ENCODE measurements around the gene CMPK2. TPM values are rescaled to one million over a fixed set of nuclear protein-coding genes. Genes with fewer than 3 reads are reported as not detected.

CMPK2 gene, protein sequence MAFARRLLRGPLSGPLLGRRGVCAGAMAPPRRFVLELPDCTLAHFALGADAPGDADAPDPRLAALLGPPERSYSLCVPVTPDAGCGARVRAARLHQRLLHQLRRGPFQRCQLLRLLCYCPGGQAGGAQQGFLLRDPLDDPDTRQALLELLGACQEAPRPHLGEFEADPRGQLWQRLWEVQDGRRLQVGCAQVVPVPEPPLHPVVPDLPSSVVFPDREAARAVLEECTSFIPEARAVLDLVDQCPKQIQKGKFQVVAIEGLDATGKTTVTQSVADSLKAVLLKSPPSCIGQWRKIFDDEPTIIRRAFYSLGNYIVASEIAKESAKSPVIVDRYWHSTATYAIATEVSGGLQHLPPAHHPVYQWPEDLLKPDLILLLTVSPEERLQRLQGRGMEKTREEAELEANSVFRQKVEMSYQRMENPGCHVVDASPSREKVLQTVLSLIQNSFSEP
- total RNA-seq: under 0.01 and 2.6 TPM in 2 replicates

DNA sequence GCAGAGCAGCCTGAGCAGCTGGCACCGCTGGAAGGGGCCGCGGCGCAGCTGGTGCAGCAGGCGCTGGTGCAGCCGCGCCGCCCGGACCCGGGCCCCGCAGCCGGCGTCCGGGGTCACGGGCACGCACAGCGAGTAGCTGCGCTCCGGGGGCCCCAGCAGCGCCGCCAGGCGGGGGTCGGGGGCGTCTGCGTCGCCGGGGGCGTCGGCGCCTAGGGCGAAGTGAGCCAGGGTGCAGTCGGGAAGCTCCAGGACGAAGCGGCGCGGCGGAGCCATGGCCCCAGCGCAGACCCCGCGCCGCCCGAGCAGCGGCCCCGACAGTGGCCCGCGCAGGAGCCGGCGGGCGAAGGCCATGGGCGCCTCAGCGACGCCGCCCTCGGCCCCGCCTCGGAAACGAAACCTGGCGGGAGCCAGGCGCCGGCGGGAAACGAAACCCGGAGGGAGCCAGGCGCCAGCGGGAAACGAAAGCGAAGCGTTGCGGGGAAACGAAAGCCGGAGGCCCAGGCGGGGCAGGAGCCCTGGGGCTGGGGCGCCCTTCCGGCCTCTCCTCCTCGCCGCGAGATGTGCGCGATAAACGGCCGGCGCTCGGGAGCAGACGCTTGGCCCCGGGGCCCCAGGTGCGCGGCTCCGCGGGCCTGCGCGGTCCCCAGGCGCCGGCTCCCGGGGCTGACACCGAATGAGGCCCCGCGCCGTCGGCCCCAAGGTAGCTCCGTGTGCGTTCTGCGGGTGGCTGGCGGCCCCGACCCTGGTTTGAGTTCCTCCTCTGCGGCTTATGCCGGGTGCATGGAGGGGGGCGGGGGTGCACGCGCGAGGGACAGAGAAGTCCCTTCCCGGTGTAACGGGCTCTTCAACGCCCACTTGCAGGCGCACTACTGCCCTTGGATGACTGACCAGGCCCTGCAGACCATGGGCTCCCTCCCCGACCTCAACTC lies at the start of gene CMPK2:
TSS of gene CMPK2 (minus strand) at position 562 of the 929 bp plus-strand sequence. CDS start at position 351, 211 bp downstream.

DNA sequence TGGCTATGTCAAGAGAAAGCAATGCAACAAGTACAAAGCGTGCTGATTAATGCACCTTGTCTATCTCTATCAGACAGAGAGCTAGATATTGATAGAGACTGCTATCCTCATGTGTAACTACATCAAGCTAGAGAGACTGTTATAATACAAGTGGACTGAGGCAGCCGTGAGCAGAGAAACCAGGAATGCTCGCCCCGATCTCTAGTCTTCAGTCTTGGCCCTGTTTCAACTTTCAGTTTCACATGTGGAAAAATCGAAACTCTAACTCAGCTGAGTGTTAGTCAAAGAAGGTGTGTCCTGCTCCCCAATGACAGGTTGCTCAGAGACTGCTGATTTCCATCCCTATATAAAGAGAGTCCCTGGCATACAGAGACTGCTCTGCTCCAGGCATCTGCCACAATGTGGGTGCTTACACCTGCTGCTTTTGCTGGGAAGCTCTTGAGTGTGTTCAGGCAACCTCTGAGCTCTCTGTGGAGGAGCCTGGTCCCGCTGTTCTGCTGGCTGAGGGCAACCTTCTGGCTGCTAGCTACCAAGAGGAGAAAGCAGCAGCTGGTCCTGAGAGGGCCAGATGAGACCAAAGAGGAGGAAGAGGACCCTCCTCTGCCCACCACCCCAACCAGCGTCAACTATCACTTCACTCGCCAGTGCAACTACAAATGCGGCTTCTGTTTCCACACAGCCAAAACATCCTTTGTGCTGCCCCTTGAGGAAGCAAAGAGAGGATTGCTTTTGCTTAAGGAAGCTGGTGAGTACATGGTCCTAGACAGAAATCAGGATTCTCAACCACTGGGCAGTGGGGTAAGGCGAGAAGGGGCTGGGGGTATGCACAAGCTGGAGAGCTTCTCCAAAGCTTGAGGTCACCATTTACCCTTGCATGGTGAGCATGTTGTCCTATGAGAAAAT lies 11.9 kb upstream of the CMPK2 start, which contains the start of gene RSAD2:
TSS of gene RSAD2 (plus strand) at position 376 of the 903 bp plus-strand sequence. CDS start at position 400, 24 bp downstream.

Other genes starting within 250 kb of the CMPK2 start
- not detected in 2 replicates for gene RSAD2, start 11.9 kb upstream of the CMPK2 start, total RNA-seq
- gene RNF144A, start 51.5 kb upstream of the CMPK2 start, total RNA-seq: 2.2 and 20.3 TPM in 2 replicates

Measured in pericardium fibroblast (primary cell).